Subcutaneous adipose tissue (tissue), 4 donors: Measurements from ENCODE around the gene SALL1. TPM values are rescaled to one million over a fixed set of nuclear protein-coding genes. Genes with fewer than 3 reads are reported as not detected.

Source experiments
- total RNA-seq, 4 donors: library from RNA; depleted of rRNA; stranded (reverse); fragments of >200 nt; gene quantifications; one replicate each; pipeline ENCODE4 v1.1.0, GENCODE V29; 2016
- TF ChIP-seq, protein P1 (sequence below): fragments of 450-650 bp; IDR thresholded peaks from one replicate; pipeline ENCODE4 v1.5.1; 2016; ENCODE audit warnings: low read depth, mild to moderate bottlenecking, control low read depth, antibody characterized with exemption, moderate library complexity

The SALL1 gene
- total RNA-seq, result 1 to 10 TPM in 1 of 4 donors, under 1 TPM in 3; 0.65 to 1.3 (median 0.67) TPM

DNA sequence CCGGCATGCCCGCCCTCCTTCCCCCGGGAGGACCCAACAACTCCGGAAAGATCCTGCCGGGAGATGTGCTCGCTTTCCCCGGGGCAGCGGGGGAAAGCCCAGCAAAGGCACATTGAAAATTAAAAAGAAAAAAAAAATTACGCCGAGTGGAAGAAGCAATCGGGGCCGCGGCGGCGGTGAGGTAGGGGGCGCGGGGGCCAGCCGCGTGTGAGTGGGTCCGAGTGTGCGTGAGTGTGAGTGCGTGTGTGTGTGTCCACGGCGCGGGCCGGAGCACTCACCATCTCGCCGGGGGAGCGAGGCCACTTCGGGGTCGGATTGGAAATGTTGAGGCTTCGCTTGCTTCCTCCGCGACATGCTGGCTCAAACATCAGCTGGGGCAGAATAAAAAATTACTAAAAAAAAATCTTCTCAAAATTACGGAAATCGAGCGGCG, at the start of gene SALL1:
Gene SALL1 (minus strand): TSS at position 383 of the 433 bp plus-strand sequence. CDS start 29 bp downstream, at position 354.
- TF ChIP-seq, protein P1, sequence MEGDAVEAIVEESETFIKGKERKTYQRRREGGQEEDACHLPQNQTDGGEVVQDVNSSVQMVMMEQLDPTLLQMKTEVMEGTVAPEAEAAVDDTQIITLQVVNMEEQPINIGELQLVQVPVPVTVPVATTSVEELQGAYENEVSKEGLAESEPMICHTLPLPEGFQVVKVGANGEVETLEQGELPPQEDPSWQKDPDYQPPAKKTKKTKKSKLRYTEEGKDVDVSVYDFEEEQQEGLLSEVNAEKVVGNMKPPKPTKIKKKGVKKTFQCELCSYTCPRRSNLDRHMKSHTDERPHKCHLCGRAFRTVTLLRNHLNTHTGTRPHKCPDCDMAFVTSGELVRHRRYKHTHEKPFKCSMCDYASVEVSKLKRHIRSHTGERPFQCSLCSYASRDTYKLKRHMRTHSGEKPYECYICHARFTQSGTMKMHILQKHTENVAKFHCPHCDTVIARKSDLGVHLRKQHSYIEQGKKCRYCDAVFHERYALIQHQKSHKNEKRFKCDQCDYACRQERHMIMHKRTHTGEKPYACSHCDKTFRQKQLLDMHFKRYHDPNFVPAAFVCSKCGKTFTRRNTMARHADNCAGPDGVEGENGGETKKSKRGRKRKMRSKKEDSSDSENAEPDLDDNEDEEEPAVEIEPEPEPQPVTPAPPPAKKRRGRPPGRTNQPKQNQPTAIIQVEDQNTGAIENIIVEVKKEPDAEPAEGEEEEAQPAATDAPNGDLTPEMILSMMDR, result no peak

DNA sequence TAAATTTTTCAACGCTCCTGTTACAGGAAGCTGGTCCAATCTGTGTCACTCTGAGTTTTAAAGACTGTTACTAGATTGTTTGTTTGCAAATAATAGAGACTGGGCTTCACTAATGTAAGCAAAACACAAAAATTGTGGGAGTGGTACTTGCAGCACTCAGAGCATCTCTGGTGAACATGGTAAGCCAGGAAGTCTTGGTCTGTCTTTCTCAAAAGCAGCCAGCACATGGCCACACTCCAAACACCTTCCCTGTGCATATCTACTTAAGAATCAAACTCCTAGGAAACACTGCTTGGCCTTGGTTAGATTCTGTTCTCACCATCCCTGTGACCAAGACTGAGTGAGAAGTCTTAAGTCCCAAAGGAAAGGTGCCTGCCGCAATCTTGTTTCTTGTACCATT, 49.7 kb upstream of the SALL1 start:
- TF ChIP-seq, protein P1, result no peak

DNA sequence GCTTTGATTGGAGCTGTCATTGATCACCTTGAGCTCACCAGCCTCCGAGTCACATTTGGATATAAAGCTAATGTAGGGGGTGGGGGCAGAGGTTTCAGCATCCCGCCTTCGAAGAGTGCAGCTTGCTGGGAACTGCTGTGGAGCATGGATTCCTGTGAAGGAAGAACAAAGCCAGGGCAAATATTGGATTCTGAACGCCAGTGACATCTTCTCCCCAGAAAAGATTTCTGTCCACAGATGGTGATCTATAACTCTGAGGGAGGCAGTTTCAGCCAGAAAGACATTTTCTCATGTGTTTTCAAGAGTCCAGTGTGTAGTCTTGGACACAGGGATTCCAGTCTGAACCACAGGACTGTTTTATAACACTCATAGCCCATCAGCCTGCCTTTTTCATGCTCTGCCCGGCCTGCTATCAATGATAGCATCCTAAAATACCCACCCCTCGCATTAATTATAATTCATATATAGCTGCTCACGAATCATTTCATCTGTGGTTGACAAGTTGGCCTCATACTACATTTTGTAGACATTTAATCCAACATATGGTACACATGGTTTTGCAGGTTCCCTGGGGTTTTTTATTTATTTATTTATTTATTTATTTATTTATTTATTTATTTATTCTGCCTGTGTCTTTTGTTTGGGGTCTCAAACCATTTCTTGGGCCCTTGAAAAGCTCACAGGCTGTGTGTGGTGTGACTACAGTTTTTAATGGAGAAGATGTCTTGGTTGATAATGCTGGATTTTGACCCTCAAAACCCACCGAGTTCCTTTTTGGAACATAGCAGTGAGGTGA, 47.1 kb upstream of the SALL1 start:
- TF ChIP-seq, protein P1, result no peak

DNA sequence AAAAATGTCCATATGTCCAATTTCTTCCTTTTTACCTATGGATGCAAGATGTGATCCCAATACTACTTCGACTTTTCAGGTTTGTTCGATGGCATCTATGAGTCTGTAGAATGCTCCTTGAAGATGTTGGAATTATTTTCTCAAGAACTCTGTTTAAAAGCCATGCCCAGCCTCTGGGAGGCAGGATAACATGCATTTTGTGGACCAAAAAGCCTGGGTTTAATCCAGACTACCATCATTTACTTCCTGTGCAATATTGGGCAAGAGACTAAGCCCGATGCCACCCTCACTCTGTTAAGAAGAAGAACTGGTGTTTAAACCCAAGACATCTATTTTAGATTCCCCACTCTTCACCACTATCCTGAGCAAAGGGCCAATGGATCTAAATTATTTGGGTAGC, 42.8 kb upstream of the SALL1 start:
- TF ChIP-seq, protein P1, result no peak

DNA sequence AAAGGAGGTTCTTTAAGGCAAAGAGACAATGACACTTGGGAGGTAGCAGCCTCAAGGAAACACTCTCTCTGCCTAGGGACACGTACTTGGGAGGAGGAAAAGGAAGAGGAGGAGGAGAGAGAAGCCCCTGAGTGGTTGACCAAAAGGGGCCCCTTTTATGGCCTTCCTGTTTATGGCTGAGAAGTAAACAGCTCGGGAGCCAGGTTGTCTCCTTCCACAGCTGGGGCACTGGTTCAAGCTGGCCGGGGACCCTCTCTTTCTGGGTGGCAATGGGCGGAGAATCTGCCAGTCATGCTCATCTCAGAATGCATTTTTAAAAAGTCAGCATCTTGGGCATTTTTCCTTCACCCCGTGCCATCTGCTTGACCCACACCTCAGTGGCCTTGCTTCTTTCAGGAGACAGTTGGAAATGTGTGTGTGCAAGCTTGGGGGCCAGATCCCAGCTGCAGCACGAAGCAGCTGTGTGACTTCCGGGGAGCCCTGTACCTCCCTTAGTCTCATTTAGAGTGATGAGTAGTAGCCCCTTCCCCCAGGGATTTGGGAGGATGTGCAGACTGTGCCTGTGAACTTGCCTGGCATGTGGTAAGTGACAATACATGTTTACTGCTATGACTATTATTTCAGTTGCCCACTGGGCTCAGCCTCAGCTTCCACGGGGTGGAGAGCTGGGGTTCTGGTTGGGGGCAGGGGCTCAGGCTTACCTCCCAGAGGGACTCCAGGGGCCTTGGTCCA, 33.8 kb upstream of the SALL1 start:
- TF ChIP-seq, protein P1, result no peak

DNA sequence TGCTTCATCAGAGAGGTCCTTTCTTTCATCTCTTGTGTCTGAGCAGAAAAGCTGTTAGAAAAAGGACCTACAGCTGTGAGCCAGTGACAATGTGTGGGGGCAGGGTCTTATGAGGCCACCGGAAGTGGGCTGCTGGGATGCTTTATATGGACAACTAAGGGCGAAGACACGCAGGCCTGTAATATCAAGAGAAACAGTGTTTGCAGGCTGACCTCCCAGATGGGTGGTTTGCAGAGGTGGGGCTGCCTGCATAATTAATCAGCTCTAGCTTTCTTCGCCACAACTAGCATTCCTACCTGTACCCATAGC, 30.4 kb upstream of the SALL1 start:
- TF ChIP-seq, protein P1, result no peak

DNA sequence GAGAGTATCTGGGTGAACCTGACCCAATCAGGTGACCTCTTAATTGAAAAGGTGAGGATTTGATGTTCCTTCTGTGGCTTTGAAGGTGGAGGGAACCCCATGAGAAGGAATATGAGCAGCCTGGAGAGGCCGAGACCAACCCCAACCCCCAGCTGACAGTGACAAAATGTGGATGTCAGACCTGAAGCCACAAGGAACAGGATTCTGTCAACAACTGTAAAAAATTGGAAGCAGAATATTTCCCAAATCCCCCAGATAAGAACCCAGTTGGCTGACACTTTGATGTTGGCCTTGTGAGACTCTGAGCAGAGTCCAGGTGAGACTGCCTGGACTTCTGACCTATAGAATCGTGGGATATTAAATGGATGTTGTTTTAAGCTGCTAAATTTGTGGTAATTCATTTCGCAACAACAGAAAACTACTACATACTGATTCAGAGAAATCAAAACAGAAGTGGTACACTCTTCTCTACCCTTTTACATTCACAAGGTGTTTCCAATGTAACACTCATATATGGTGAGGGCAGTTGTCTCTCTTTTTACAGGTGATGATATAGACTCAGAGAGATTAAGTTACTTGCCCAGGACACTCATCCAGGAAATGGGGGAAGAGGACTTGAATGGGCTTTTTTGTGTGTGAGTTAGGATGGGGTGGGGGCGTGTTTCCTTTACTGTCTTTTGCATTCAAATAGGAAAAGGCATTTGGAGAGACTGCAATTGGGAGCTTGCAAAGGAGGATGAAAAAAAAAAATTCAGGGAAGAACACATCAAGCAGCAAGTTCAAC, 29.8 kb upstream of the SALL1 start:
- TF ChIP-seq, protein P1, result no peak
